Stimulated activated effector memory CD8-positive, alpha-beta T cell treated with anti-CD3 and anti-CD28 coated beads, Interleukin-12 subunit alpha, Interleukin-12 subunit beta, amount 100 ng/mL, for 72 hours (primary cell): ENCODE results near the gene KCNMA1.
A peak's percentile ranks its signal among the peaks of the same experiment; 100 is the strongest.

Experiments used
- ATAC-seq: fragments of 150-1000 bp; cut with Tn5 transposase; 2 replicates; pipeline ENCODE4 v1.10.0; 2021
- DNase-seq, 2 donors: peaks; one replicate each; pipeline ENCODE4 v3.0.0; 2021 to 2022; ENCODE audit warnings: low spot score in 2 of 2
- H3K27ac Mint-ChIP-seq: one replicate; pipeline ENCODE4 v1.8.0; 2022; ENCODE audit warnings: mild to moderate bottlenecking, mixed read lengths
- H3K36me3 Mint-ChIP-seq: one replicate; pipeline ENCODE4 v1.8.0; 2022; ENCODE audit warnings: mild to moderate bottlenecking, mixed read lengths
- H3K4me1 Mint-ChIP-seq: one replicate; pipeline ENCODE4 v1.8.0; 2022; ENCODE audit warnings: mixed read lengths
- H3K4me3 Mint-ChIP-seq: one replicate; pipeline ENCODE4 v1.8.0; 2022; ENCODE audit warnings: mild to moderate bottlenecking, mixed read lengths
- H3K9me3 Mint-ChIP-seq: one replicate; pipeline ENCODE4 v1.8.0; 2022; ENCODE audit warnings: mixed read lengths

Gene KCNMA1

DNA sequence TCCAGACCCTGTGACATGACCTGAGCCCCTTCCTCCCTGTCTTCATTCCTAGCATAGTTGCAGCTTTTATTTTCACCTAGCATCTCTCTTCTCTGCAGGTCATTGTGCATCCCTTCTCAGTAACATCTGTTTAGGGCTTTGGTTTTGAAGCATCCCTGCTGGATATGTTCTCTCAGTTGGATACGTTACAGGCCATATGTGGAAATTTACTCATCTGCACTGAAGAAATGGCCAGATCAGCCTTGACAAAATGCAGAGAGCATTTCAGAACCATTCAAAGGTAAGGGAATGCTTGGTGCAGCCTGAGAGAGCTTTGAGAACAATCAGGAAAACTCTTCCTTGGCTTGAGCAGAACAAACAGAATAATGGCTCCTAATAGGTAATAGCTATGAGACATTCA lies 647.0 kb downstream of the KCNMA1 start:
- no peaks in the 10 kb centered on the region for H3K4me1 Mint-ChIP-seq
- H3K4me3 Mint-ChIP-seq: no peak overlapping the region
- no peak for ATAC-seq
- no peaks in the 10 kb centered on the region for H3K9me3 Mint-ChIP-seq
- H3K27ac Mint-ChIP-seq: no peak overlapping the region
- no peak for DNase-seq
- H3K36me3 Mint-ChIP-seq: no peaks in the 10 kb centered on the region

- DNase-seq: peak; percentile 45 to 64
- Mint-ChIP-seq H3K27ac (no peak overlapping the region), H3K4me3 (no peak overlapping the region), H3K4me1 (no peaks in the 10 kb centered on the region), H3K9me3 (no peaks in the 10 kb centered on the region), H3K36me3 (no peaks in the 10 kb centered on the region)
- ATAC-seq: peak; percentile 55
Observed at GRCh38 chr10:76984559-76985443, 652.8 kb downstream of the KCNMA1 start.

- ATAC-seq: no peak
Observed at GRCh38 chr10:76983624-76984023, 654.0 kb downstream of the KCNMA1 start.

GRCh38 chr10:76982671-76983070 lies 654.9 kb downstream of the KCNMA1 start:
- no peaks in the 10 kb centered on the region for H3K9me3 Mint-ChIP-seq
- H3K4me3 Mint-ChIP-seq: no peak overlapping the region

More at GRCh38 chr10:76983624-76984023, 654.0 kb downstream of the KCNMA1 start:
- no peak overlapping the region for H3K4me3 Mint-ChIP-seq
- DNase-seq: no peak
- no peak overlapping the region for H3K27ac Mint-ChIP-seq
- H3K36me3 Mint-ChIP-seq: no peaks in the 10 kb centered on the region
- no peaks in the 10 kb centered on the region for H3K4me1 Mint-ChIP-seq
- no peaks in the 10 kb centered on the region for H3K9me3 Mint-ChIP-seq

DNA sequence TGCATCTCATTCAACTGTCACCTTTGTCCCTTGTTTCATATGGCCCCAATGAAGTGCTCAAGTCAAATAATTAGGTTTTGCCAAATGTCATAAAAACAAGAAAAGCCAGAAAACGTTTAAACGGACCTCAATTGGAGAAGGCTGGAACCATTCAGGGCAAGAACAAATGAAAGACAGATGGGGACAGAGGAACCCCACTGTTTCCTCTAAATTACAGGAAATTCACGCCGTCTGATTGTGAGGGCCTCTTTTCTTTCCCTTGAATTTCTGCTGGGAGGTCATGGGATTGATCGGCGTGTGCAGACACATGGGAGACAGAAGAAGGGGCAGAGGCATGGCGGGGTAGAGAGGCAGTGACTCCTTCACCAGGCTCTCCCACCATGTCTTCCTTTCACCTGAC lies 656.4 kb downstream of the KCNMA1 start:
- ATAC-seq (no peak), DNase-seq (no peak)
- Mint-ChIP-seq H3K36me3 (no peaks in the 10 kb centered on the region), H3K4me3 (no peak overlapping the region), H3K9me3 (no peaks in the 10 kb centered on the region), H3K27ac (no peak overlapping the region), H3K4me1 (no peaks in the 10 kb centered on the region)

More at GRCh38 chr10:76982671-76983070, 654.9 kb downstream of the KCNMA1 start:
- no peaks in the 10 kb centered on the region for H3K4me1 Mint-ChIP-seq
- ATAC-seq (no peak), DNase-seq (no peak)
- H3K36me3 Mint-ChIP-seq: no peaks in the 10 kb centered on the region
- H3K27ac Mint-ChIP-seq: no peak overlapping the region

GRCh38 chr10:76977901-76978300 lies 659.7 kb downstream of the KCNMA1 start:
- no peak overlapping the region for H3K4me3 Mint-ChIP-seq
- ATAC-seq (no peak), DNase-seq (no peak)
- no peaks in the 10 kb centered on the region for H3K9me3 Mint-ChIP-seq
- H3K36me3 Mint-ChIP-seq: no peaks in the 10 kb centered on the region
- no peak overlapping the region for H3K27ac Mint-ChIP-seq
- H3K4me1 Mint-ChIP-seq: no peaks in the 10 kb centered on the region

- Mint-ChIP-seq H3K9me3 (no peaks in the 10 kb centered on the region), H3K4me3 (no peak overlapping the region), H3K4me1 (no peaks in the 10 kb centered on the region), H3K36me3 (no peaks in the 10 kb centered on the region), H3K27ac (no peak overlapping the region)
- no peak for DNase-seq
- ATAC-seq: no peak
Observed at GRCh38 chr10:76977046-76977445, 660.6 kb downstream of the KCNMA1 start.

- Mint-ChIP-seq H3K4me3 (no peak overlapping the region), H3K4me1 (no peaks in the 10 kb centered on the region), H3K9me3 (no peaks in the 10 kb centered on the region), H3K36me3 (no peaks in the 10 kb centered on the region), H3K27ac (no peak overlapping the region)
- DNase-seq: no peak
- no peak for ATAC-seq
Observed at GRCh38 chr10:76976142-76976541, 661.5 kb downstream of the KCNMA1 start.

- Mint-ChIP-seq H3K4me3 (no peak overlapping the region), H3K27ac (no peak overlapping the region), H3K9me3 (no peaks in the 10 kb centered on the region), H3K4me1 (no peaks in the 10 kb centered on the region), H3K36me3 (no peaks in the 10 kb centered on the region)
- DNase-seq (no peak), ATAC-seq (no peak)
Observed at GRCh38 chr10:76975126-76975525, 662.5 kb downstream of the KCNMA1 start.

GRCh38 chr10:76974017-76974691 lies 663.5 kb downstream of the KCNMA1 start:
- ATAC-seq: no peak
- H3K27ac Mint-ChIP-seq: no peak overlapping the region
- H3K36me3 Mint-ChIP-seq: no peaks in the 10 kb centered on the region
- no peak overlapping the region for H3K4me3 Mint-ChIP-seq
- H3K4me1 Mint-ChIP-seq: no peaks in the 10 kb centered on the region
- H3K9me3 Mint-ChIP-seq: no peaks in the 10 kb centered on the region
- DNase-seq: no peak

GRCh38 chr10:76973091-76974016 lies 664.3 kb downstream of the KCNMA1 start:
- no peaks in the 10 kb centered on the region for H3K4me1 Mint-ChIP-seq
- H3K4me3 Mint-ChIP-seq: no peak overlapping the region

GRCh38 chr10:76972541-76972940 lies 665.1 kb downstream of the KCNMA1 start:
- ATAC-seq: no peak
- H3K4me1 Mint-ChIP-seq: no peaks in the 10 kb centered on the region
- no peak overlapping the region for H3K4me3 Mint-ChIP-seq
- H3K9me3 Mint-ChIP-seq: no peaks in the 10 kb centered on the region
- no peak overlapping the region for H3K27ac Mint-ChIP-seq
- no peak for DNase-seq
- no peaks in the 10 kb centered on the region for H3K36me3 Mint-ChIP-seq

More at GRCh38 chr10:76973091-76974016, 664.3 kb downstream of the KCNMA1 start:
- H3K36me3 Mint-ChIP-seq: no peaks in the 10 kb centered on the region
- DNase-seq (no peak), ATAC-seq (no peak)
- H3K9me3 Mint-ChIP-seq: no peaks in the 10 kb centered on the region
- H3K27ac Mint-ChIP-seq: no peak overlapping the region

DNA sequence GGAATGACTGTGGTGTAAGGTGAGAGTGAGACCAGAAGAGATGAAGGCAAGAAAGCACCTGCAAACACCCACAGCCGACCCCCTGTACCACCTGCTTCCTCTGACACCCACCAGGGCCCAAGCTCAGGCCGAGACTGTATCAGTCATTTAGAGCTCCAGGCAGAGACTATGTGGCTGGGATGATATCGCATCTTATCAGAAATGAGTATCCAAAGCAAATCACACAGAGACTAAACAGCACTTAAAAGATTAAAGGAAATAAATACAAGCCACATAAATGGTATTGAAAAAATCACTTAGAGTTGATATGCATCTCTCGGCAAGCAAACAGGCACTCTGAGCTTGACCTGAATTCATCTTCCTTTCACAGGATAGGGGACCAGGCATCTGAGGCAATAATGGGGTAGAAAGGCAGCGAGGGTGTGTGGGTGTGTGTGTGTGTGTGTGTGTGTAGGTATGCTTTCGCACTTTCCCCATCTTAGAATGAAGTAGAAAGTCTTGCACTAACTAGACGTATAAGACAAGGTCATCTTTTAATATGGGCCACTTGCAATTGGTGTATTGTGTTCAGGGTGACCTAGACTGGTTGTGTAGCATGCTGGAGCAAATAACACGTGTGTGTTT lies 665.9 kb downstream of the KCNMA1 start:
- DNase-seq (no peak), ATAC-seq (no peak)
- Mint-ChIP-seq H3K36me3 (no peaks in the 10 kb centered on the region), H3K4me1 (no peaks in the 10 kb centered on the region), H3K9me3 (no peaks in the 10 kb centered on the region), H3K27ac (no peak overlapping the region), H3K4me3 (no peak overlapping the region)

DNA sequence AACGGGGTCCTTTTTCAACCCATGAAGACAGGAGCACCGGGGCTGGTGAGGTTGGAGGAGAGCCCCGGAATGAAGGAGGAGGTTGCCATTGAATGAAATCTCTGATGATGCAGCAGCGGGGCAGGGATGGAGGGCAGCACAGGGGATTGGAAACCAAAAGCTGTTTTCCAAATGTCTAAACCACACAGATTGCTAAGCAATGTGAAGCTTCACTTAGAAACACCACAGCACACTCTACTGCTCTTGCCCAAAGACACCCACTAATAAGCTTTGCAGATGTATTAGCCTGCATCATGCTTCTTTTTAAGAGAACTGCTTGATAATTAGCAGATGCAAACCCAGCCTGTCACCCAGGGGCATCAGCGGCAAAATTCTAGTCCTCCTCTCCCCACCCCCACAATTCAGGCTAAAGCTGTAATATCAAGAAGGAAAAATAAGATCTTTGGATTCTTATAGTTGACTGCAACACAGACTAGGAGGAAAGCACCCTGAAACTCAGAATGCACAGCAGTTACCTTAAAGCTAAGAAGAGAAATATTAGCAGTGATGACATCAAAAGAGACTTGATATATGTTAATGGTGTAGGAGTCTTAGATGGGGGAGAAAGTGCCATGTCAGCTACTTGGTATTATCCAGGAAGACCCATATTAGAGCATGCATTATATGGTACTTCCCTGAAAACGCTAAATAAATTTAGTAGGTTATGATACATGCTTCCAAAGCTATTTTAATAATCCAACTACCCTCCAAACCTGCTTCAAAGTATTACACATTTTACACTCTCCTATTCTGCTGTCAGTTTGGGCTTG lies 666.7 kb downstream of the KCNMA1 start:
- no peaks in the 10 kb centered on the region for H3K9me3 Mint-ChIP-seq
- H3K27ac Mint-ChIP-seq: no peak overlapping the region
- ATAC-seq: no peak
- no peak overlapping the region for H3K4me3 Mint-ChIP-seq
- H3K4me1 Mint-ChIP-seq: no peaks in the 10 kb centered on the region
- no peaks in the 10 kb centered on the region for H3K36me3 Mint-ChIP-seq
- DNase-seq: no peak
